ENCODE data around the gene MAP3K21. TPM values are rescaled to one million over a fixed set of nuclear protein-coding genes. Genes with fewer than 3 reads are reported as not detected.

The MAP3K21 gene
- total RNA-seq, 1 donor from 2014 or later = 0.25 TPM

- no peak for DNase-seq (ENCODE audit: low spot score)
- H3K27ac Mint-ChIP-seq (ENCODE audit: unreplicated experiment) = no peak overlapping the region
- TF ChIP-seq CTCF (IDR thresholded peaks at IDR 0.05) = no peak
- no peak overlapping the region for H3K4me3 Mint-ChIP-seq (ENCODE audit: unreplicated experiment)
- H3K36me3 Mint-ChIP-seq (ENCODE audit: low read depth) = no peaks in the 10 kb centered on the region
- H3K9me3 Mint-ChIP-seq (ENCODE audit: low read depth) = no peaks in the 10 kb centered on the region
- H3K27me3 Mint-ChIP-seq (ENCODE audit: low read depth) = peaks cover 32% of the 10 kb centered on the region
- H3K4me1 Mint-ChIP-seq (ENCODE audit: low read depth) = peaks cover 8% of the 10 kb centered on the region
These were observed 1.2 kb upstream of the MAP3K21 start for GRCh38 chr1:233326319-233326718.

- no peaks in the 10 kb centered on the region for H3K36me3 Mint-ChIP-seq (ENCODE audit: low read depth)
- DNase-seq (ENCODE audit: low spot score) = no peak
- H3K27ac Mint-ChIP-seq (ENCODE audit: unreplicated experiment) = no peak overlapping the region
- peaks cover 33% of the 10 kb centered on the region for H3K27me3 Mint-ChIP-seq (ENCODE audit: low read depth)
- peaks cover 8% of the 10 kb centered on the region for H3K4me1 Mint-ChIP-seq (ENCODE audit: low read depth)
- peak overlapping the region; percentile 61 for H3K4me3 Mint-ChIP-seq (ENCODE audit: unreplicated experiment)
- H3K9me3 Mint-ChIP-seq (ENCODE audit: low read depth) = no peaks in the 10 kb centered on the region
- no peak for TF ChIP-seq CTCF (IDR thresholded peaks at IDR 0.05)
These were observed 493 bp upstream of the MAP3K21 start for GRCh38 chr1:233326811-233327650.

- peaks cover 8% of the 10 kb centered on the region for H3K4me1 Mint-ChIP-seq (ENCODE audit: low read depth)
- TF ChIP-seq CTCF (IDR thresholded peaks at IDR 0.05) = no peak
- peak overlapping the region; percentile 46 for H3K4me3 Mint-ChIP-seq (ENCODE audit: unreplicated experiment)
- H3K36me3 Mint-ChIP-seq (ENCODE audit: low read depth) = no peaks in the 10 kb centered on the region
- no peak for DNase-seq (ENCODE audit: low spot score)
- peaks cover 28% of the 10 kb centered on the region for H3K27me3 Mint-ChIP-seq (ENCODE audit: low read depth)
- no peaks in the 10 kb centered on the region for H3K9me3 Mint-ChIP-seq (ENCODE audit: low read depth)
- no peak overlapping the region for H3K27ac Mint-ChIP-seq (ENCODE audit: unreplicated experiment)
These were observed 808 bp downstream of the MAP3K21 start for GRCh38 chr1:233328142-233328921.

GRCh38 chr1:233331676-233332519, 4.4 kb downstream of the MAP3K21 start:
- Mint-ChIP-seq H3K36me3 (ENCODE audit: low read depth) (no peaks in the 10 kb centered on the region), H3K27ac (ENCODE audit: unreplicated experiment) (no peak overlapping the region), H3K4me3 (ENCODE audit: unreplicated experiment) (no peak overlapping the region), H3K9me3 (ENCODE audit: low read depth) (no peaks in the 10 kb centered on the region), H3K27me3 (ENCODE audit: low read depth) (peaks cover 30% of the 10 kb centered on the region), H3K4me1 (ENCODE audit: low read depth) (peaks cover 6% of the 10 kb centered on the region)
- no peak for TF ChIP-seq CTCF (IDR thresholded peaks at IDR 0.05)
- no peak for DNase-seq (ENCODE audit: low spot score)

GRCh38 chr1:233333086-233333485, 5.6 kb downstream of the MAP3K21 start:
- H3K4me1 Mint-ChIP-seq (ENCODE audit: low read depth) = peaks cover 4% of the 10 kb centered on the region
- TF ChIP-seq CTCF (IDR thresholded peaks at IDR 0.05) = no peak
- no peaks in the 10 kb centered on the region for H3K9me3 Mint-ChIP-seq (ENCODE audit: low read depth)
- H3K4me3 Mint-ChIP-seq (ENCODE audit: unreplicated experiment) = no peak overlapping the region
- H3K27ac Mint-ChIP-seq (ENCODE audit: unreplicated experiment) = no peak overlapping the region
- H3K36me3 Mint-ChIP-seq (ENCODE audit: low read depth) = no peaks in the 10 kb centered on the region
- H3K27me3 Mint-ChIP-seq (ENCODE audit: low read depth) = peaks cover 34% of the 10 kb centered on the region
- DNase-seq (ENCODE audit: low spot score) = no peak
